IMR-90 (cell line): Measurements from ENCODE around the gene KATNB1. TPM values are rescaled to one million over a fixed set of nuclear protein-coding genes. Genes with fewer than 3 reads are reported as not detected.

ENCODE experiments used
- ATAC-seq: fragments of 200-7000 bp; cut with Tn5 transposase; 2 replicates; pipeline ENCODE4 v1.9.1; 2020; ENCODE audit warnings: low read depth, mild to moderate bottlenecking, moderate library complexity
- BruUV-seq: library from RNA; stranded (reverse); fragments of 400-500 nt; replicated peaks from 2 replicates; lab custom pipeline; 2021; lab: Mats Ljungman, UMichigan
- CTCF ChIA-PET: fragments of 300-600 bp; formaldehyde crosslinking; extraction: SDS; loops from one replicate; lab custom pipeline; 2021; ENCODE audit warnings: antibody characterized with exemption; lab: Yijun Ruan, JAX
- POLR2A ChIA-PET: fragments of 300-600 bp; sonication (Branson Sonifier 250); formaldehyde crosslinking; loops from one replicate; lab custom pipeline; 2022; ENCODE audit warnings: antibody characterized with exemption; ENCODE audit not compliant: unreplicated experiment; lab: Charles Lee
- DNase-seq: peaks from one replicate; pipeline ENCODE4 v3.0.0; 2013
- H2AFZ ChIP-seq: replicated peaks from 2 replicates; pipeline ENCODE3; 2013; ENCODE audit warnings: low read length, mild to moderate bottlenecking; ENCODE audit not compliant: poor library complexity
- H2AK5ac ChIP-seq: 2 replicates; pipeline ENCODE4 v1.6.1; 2013; ENCODE audit warnings: low read depth, low read length, inconsistent platforms
- H2AK9ac ChIP-seq: replicated peaks from 2 replicates; pipeline ENCODE3; 2013; ENCODE audit warnings: mild to moderate bottlenecking, low read depth, low read length, moderate library complexity; ENCODE audit not compliant: poor library complexity
- H2BK120ac ChIP-seq: 2 replicates; pipeline ENCODE4 v1.6.1; 2013; ENCODE audit warnings: low read depth, low read length, inconsistent platforms
- H2BK15ac ChIP-seq: 3 replicates; pipeline ENCODE4 v1.6.1; 2013; ENCODE audit warnings: low read depth, low read length, inconsistent platforms
- H2BK20ac ChIP-seq: 2 replicates; pipeline ENCODE4 v1.6.1; 2013; ENCODE audit warnings: low read depth, mild to moderate bottlenecking, inconsistent platforms, low read length, moderate library complexity
- H2BK5ac ChIP-seq: 2 replicates; pipeline ENCODE4 v1.6.1; 2013; ENCODE audit warnings: mild to moderate bottlenecking, low read depth, low read length, inconsistent platforms; ENCODE audit not compliant: poor library complexity, severe bottlenecking
- H3K14ac ChIP-seq: replicated peaks from 2 replicates; pipeline ENCODE4 v1.6.1; 2013; ENCODE audit warnings: low read depth, low read length, inconsistent platforms
- H3K18ac ChIP-seq: 2 replicates; pipeline ENCODE4 v1.6.1; 2013; ENCODE audit warnings: low read depth, low read length, control low read depth
- H3K23ac ChIP-seq: 2 replicates; pipeline ENCODE4 v1.6.1; 2013; ENCODE audit warnings: low read depth, low read length, inconsistent platforms
- H3K27ac ChIP-seq: 2 replicates; pipeline ENCODE4 v1.5.1; 2013; ENCODE audit warnings: mild to moderate bottlenecking, control low read depth, low read length; ENCODE audit not compliant: insufficient read depth
- H3K27me3 ChIP-seq: 2 replicates; pipeline ENCODE4 v1.6.1; 2013; ENCODE audit warnings: low read length; ENCODE audit not compliant: control insufficient read depth, insufficient read depth
- H3K36me3 ChIP-seq: 2 replicates; pipeline ENCODE4 v1.6.1; 2013; ENCODE audit warnings: low read length, mixed read lengths; ENCODE audit not compliant: control insufficient read depth, insufficient read depth
- H3K4ac ChIP-seq: 2 replicates; pipeline ENCODE4 v1.6.1; 2013; ENCODE audit warnings: low read depth, low read length, inconsistent platforms
- H3K4me1 ChIP-seq: 2 replicates; pipeline ENCODE4 v1.6.1; 2013; ENCODE audit warnings: low read length, mixed read lengths; ENCODE audit not compliant: control insufficient read depth, insufficient read depth
- H3K4me2 ChIP-seq: 2 replicates; pipeline ENCODE4 v1.6.1; 2013; ENCODE audit warnings: low read depth, mild to moderate bottlenecking, control low read depth, low read length, moderate library complexity
- H3K4me3 ChIP-seq: 2 replicates; pipeline ENCODE4 v1.5.1; 2013; ENCODE audit warnings: low read depth, mild to moderate bottlenecking, control low read depth, low read length, moderate library complexity; ENCODE audit not compliant: insufficient read depth
- H3K56ac ChIP-seq: 2 replicates; pipeline ENCODE4 v1.6.1; 2013; ENCODE audit warnings: low read length, inconsistent platforms; ENCODE audit not compliant: insufficient read depth; ENCODE audit errors: extremely low read depth
- H3K79me1 ChIP-seq, 2 experiments: 2 replicates each; pipeline ENCODE4 v1.6.1; 2013; ENCODE audit warnings: low read length in 2 of 2, inconsistent platforms in 1 of 2, low read depth in 1 of 2
- H3K9ac ChIP-seq: 2 replicates; pipeline ENCODE4 v1.6.1; 2013; ENCODE audit warnings: low read depth, low read length, control low read depth
- H3K9me1 ChIP-seq: 2 replicates; pipeline ENCODE4 v1.6.1; 2013; ENCODE audit warnings: low read length, inconsistent platforms; ENCODE audit not compliant: insufficient read depth
- H3K9me3 ChIP-seq: 2 replicates; pipeline ENCODE4 v1.6.1; 2013; ENCODE audit warnings: low read length; ENCODE audit not compliant: control insufficient read depth, insufficient read depth
- H4K20me1 ChIP-seq: 2 replicates; pipeline ENCODE4 v1.6.1; 2013; ENCODE audit warnings: low read length, inconsistent platforms; ENCODE audit not compliant: insufficient read depth
- H4K5ac ChIP-seq: 2 replicates; pipeline ENCODE4 v1.6.1; 2013; ENCODE audit warnings: mild to moderate bottlenecking, low read depth, low read length, control low read depth
- H4K8ac ChIP-seq, 2 experiments: 2 replicates each; pipeline ENCODE4 v1.6.1; 2013; ENCODE audit warnings: low read depth in 2 of 2, low read length in 2 of 2, control low read depth in 1 of 2, inconsistent platforms in 1 of 2
- H4K91ac ChIP-seq: 2 replicates; pipeline ENCODE4 v1.6.1; 2013; ENCODE audit warnings: low read depth, low read length, inconsistent platforms; ENCODE audit not compliant: insufficient read depth
- BHLHE40 ChIP-seq: fragments of 150-350 bp; IDR thresholded peaks from 2 replicates; pipeline ENCODE4 v1.6.1; 2016; ENCODE audit warnings: mild to moderate bottlenecking, low read depth, low read length
- CHD1 ChIP-seq: IDR thresholded peaks from 2 replicates; pipeline ENCODE4 v1.6.1; 2012; ENCODE audit warnings: low read depth, low read length, improper control_type of control experiment
- FOS ChIP-seq: fragments of 150-350 bp; IDR thresholded peaks from 2 replicates; pipeline ENCODE4 v1.6.1; 2016; ENCODE audit warnings: low read depth, low read length
- MAFK ChIP-seq: IDR thresholded peaks from 2 replicates; pipeline ENCODE4 v1.6.1; 2012; ENCODE audit warnings: low read depth, low read length, improper control_type of control experiment
- MAZ ChIP-seq: IDR thresholded peaks from 2 replicates; pipeline ENCODE4 v1.6.1; 2012; ENCODE audit warnings: low read depth, mild to moderate bottlenecking, low read length, improper control_type of control experiment, moderate library complexity, borderline replicate concordance
- RAD21 ChIP-seq: IDR thresholded peaks from 2 replicates; pipeline ENCODE4 v1.6.1; 2012; ENCODE audit warnings: low read length, improper control_type of control experiment
- RCOR1 ChIP-seq: IDR thresholded peaks from 2 replicates; pipeline ENCODE4 v1.6.1; 2012; ENCODE audit warnings: mild to moderate bottlenecking, low read length, improper control_type of control experiment; ENCODE audit not compliant: insufficient replicate concordance
- RFX5 ChIP-seq: IDR thresholded peaks from 2 replicates; pipeline ENCODE4 v1.8.0; 2012; ENCODE audit warnings: low read depth, mild to moderate bottlenecking, low read length, moderate library complexity
- SMC3 ChIP-seq: fragments of 150-350 bp; IDR thresholded peaks from 2 replicates; pipeline ENCODE4 v1.6.1; 2016; ENCODE audit warnings: low read depth, mild to moderate bottlenecking, antibody characterized with exemption, low read length, moderate library complexity
- WGBS, 2 experiments: methylation state at CpG; one replicate each; pipeline versions ENCODE4 v1.1.5 to v1.1.7; 2013; ENCODE audit warnings: missing lambda C conversion rate in 2 of 2; ENCODE audit not compliant: insufficient read length in 1 of 2; ENCODE audit errors: extremely low coverage in 2 of 2; 5-methylcytosine and 5-hydroxymethylcytosine counted together
- dilution Hi-C: fragments of 300-500 bp; cut with HindIII; formaldehyde crosslinking; loops from one replicate; pipeline ENCODE4 v1.14.3; 2018; ENCODE audit warnings: low sequenced_read_pairs; ENCODE audit not compliant: unreplicated experiment
- in situ Hi-C: fragments of 300-500 bp; cut with MboI; formaldehyde crosslinking; loops from 3 replicates; pipeline ENCODE4 v1.14.3; 2019; ENCODE audit warnings: low sequenced_read_pairs, inconsistent platforms, mixed read lengths
- intact Hi-C: fragments of 100-400 bp; cut with micrococcal nuclease; formaldehyde crosslinking; loops from 2 replicates; pipeline ENCODE4 v1.10.0; 2022
- polyA plus RNA-seq, 3 experiments: library from polyadenylated mRNA; depleted of rRNA; stranded (reverse); fragments of >200 nt; gene quantifications; 2 replicates each; pipeline ENCODE4 v1.2.3, GENCODE V29; 2012; ENCODE audit warnings: low replicate concordance in 1 of 3
- total RNA-seq: library from RNA; depleted of rRNA; stranded (reverse); fragments of >200 nt; gene quantifications from 2 replicates; pipeline ENCODE4 v1.2.3, GENCODE V29; 2012
- TF ChIP-seq, protein P1 (sequence below): fragments of 150-350 bp; IDR thresholded peaks from 2 replicates; pipeline ENCODE4 v1.6.1; 2016; ENCODE audit warnings: low read depth, mild to moderate bottlenecking, low read length, moderate library complexity, borderline replicate concordance
- TF ChIP-seq, protein P2 (sequence below): fragments of 150-350 bp; IDR thresholded peaks from 2 replicates; pipeline ENCODE4 v1.6.1; 2017; ENCODE audit warnings: mild to moderate bottlenecking, antibody characterized with exemption, low read length, low read depth

Gene KATNB1
- total and polyA plus RNA-seq, 2 of the 4 experiments (the other 2 are of a cell fraction), result 10.9 to 23.5 TPM

DNA sequence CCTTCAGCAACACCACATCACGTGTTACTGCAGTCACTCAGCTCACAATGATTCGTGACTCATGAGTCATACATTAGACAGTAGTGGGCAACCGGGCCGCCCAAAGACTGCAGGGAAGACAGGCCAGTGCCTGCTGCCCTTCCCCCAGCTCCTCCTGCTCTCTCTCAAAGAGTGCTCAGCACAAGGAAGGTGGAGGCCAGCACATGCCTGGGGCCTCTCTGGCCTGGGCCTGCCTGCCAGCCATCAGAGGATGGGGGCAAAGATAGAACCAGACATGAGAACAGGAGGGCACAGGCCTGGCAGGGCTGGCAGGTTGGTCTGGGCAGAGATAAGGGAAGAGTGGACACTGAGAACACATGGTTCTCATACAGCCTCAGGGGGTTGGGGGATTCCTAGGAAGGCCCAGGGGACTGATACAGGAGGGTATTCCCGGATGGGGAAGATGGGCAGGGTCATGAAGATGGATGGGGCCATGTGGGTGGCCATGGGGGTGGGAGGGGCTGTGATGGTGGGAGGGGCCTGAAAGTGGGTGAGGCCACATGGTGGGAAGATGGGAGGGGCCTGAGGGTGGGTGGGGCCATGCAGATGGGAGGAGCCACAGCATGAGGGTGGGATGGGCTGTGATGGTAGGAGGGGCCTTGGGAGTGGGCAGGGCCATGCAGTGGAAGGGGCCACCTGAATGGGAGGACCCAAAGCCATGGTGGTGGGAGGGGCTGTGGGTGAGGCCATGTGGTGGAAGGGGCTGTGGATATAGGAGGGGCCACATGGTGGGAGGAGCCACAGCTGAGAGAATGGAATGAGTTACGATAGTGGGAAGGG lies 29.0 kb downstream of the KATNB1 start (continued):
- TF ChIP-seq SMC3, result no peak
- no peak for TF ChIP-seq RAD21
- TF ChIP-seq BHLHE40, result peak; percentile 90

DNA sequence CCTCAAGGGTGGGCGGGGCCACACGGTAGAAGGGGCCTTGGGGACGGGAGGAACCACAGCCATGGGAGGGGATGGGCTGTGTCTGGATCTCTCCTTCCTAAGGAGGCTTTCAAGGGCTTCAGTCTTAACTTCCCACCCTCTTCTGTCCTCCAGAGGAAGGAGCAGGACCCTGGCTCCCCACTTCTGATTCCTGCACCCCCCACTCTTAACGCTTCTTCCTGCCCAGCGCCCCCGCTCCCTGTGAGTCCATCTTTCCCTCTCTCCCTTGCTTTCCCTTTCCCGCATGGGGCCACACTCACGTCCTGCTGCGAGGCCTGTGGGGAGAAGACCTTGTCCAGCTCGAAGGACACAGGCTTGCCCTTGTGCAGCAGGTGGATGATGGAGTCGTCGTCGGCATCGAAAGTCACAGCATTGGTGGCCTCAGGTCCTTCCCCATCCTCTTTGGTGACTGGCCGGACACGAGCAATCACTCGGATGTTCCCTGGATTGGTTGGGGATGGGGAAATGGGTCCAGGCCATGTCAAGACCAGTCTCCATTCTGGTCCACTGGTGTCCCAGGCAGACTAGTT lies 29.7 kb downstream of the KATNB1 start:
- Histone ChIP-seq H3K9me3 (no peaks in the 10 kb centered on the region), H3K4me1 (peaks cover 7% of the 10 kb centered on the region), H2BK20ac (no peak overlapping the region), H2BK15ac (no peak overlapping the region), H3K79me1 (peaks cover 5 to 25% of the 10 kb centered on the region in 2 experiments), H3K56ac (no peak overlapping the region), H3K18ac (no peak overlapping the region), H3K4me3 (no peak overlapping the region), H2AK5ac (peak overlapping the region; percentile 17), H3K36me3 (peaks cover 60% of the 10 kb centered on the region), H4K8ac (peak overlapping the region in 1 of 2 experiments; percentile 22; a peak in 2 of 4 replicates), H4K20me1 (peaks cover 3% of the 10 kb centered on the region; the same call in 1 of the 2 replicates), H4K91ac (no peak overlapping the region), H3K9me1 (peaks cover 4% of the 10 kb centered on the region), H3K4ac (no peak overlapping the region), H3K23ac (no peak overlapping the region), H3K27me3 (no peaks in the 10 kb centered on the region), H3K14ac (no peak overlapping the region), H2BK5ac (no peak overlapping the region), H2AFZ (no peak overlapping the region), H3K9ac (no peak overlapping the region), H2AK9ac (peak overlapping the region; percentile 73), H2BK120ac (no peak overlapping the region), H3K4me2 (no peak overlapping the region), H4K5ac (no peak overlapping the region), H3K27ac (peak overlapping the region; percentile 21; the same call in 1 of the 2 replicates)
- CTCF ChIA-PET, result interaction anchor here (0.6 kb wide), 1 partner anchor 83 kb away, joined by 4 read pairs; no protein-coding TSS in a partner anchor
- WGBS, 2 experiments, result 96% methylated on average over 5 of the region's 17 CpGs; no CpG with 5 or more reads in 1 of the 2 experiments
- BruUV-seq, result no TSS peak
- ATAC-seq, result no peak
- DNase-seq, result no peak
- in situ Hi-C loops (no loop called here), dilution Hi-C loops (no loop called here), intact Hi-C loops (no loop called here)
- POLR2A ChIA-PET, result no interaction called here
- TF ChIP-seq RAD21, result no peak
- TF ChIP-seq, protein P1, sequence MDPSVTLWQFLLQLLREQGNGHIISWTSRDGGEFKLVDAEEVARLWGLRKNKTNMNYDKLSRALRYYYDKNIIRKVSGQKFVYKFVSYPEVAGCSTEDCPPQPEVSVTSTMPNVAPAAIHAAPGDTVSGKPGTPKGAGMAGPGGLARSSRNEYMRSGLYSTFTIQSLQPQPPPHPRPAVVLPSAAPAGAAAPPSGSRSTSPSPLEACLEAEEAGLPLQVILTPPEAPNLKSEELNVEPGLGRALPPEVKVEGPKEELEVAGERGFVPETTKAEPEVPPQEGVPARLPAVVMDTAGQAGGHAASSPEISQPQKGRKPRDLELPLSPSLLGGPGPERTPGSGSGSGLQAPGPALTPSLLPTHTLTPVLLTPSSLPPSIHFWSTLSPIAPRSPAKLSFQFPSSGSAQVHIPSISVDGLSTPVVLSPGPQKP, result no peak
- no peak for TF ChIP-seq FOS
- no peak for TF ChIP-seq MAZ
- no peak for TF ChIP-seq MAFK
- TF ChIP-seq, protein P2, sequence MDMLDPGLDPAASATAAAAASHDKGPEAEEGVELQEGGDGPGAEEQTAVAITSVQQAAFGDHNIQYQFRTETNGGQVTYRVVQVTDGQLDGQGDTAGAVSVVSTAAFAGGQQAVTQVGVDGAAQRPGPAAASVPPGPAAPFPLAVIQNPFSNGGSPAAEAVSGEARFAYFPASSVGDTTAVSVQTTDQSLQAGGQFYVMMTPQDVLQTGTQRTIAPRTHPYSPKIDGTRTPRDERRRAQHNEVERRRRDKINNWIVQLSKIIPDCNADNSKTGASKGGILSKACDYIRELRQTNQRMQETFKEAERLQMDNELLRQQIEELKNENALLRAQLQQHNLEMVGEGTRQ, result no peak
- TF ChIP-seq RFX5, result no peak
- TF ChIP-seq RCOR1, result no peak
- TF ChIP-seq BHLHE40, result no peak
- TF ChIP-seq CHD1, result no peak
